GM04503 (cell line): ENCODE results near the gene GPR78.

Experiments used
- DNase-seq: peaks from one replicate; pipeline ENCODE4 v3.0.0-alpha.2; 2012; ENCODE audit warnings: low read depth

GPR78 gene

DNA sequence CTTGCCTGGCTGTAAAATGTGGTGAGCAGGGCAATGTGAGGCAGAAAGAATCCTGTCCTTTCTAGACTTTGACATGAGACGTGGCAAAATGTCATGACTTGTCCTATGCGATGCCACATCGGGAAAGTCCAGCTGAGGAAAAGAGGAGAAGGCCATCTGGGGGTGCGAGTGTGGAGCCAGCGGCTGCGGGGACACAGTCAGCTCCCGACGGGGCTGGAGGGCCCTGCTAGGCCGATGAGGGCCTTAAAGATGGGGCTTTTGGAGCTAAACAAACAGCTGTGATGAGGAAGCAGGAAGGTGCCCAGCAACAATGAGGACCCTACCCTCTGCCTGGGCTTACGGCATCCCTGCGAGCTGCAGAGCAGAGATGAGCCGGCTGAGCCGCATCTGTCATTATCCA, 20.1 kb downstream of the GPR78 start:
- no peak for DNase-seq

DNA sequence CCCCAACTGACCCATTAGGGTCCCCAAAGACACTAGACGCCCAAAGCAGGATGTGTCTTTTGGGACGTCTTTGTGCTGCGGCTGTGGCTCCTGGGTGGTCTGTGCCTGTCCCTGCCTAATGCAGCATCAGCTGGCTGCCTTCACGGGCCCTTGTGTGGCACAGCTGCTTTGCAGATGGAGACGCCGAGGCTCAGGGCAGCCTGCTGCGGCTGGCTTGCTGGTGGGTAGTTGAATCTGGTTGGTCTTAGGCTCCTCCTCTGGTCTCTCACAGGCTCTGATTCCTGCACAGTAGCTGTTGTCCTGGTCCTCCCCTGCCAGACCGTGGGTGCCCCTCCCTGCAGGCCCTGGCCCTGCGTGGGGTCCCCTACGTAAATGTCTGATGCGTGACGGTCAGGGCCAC, 20.5 kb downstream of the GPR78 start:
- DNase-seq, result no peak

DNA sequence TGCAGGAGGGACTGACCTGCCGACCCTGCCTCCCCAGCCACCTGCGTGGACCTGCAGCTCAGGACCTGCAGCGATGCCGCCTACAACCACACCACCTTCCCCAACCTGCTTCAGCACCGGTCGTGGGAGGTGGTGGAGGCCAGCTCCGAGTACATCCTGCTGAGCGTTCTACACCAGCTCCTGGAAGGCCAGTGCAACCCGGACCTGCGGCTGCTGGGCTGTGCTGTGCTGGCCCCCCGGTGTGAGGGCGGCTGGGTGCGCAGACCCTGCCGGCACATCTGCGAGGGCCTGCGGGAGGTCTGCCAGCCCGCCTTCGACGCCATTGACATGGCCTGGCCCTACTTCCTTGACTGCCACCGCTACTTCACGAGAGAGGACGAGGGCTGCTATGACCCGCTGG, 20.9 kb downstream of the GPR78 start:
- no peak for DNase-seq

DNA sequence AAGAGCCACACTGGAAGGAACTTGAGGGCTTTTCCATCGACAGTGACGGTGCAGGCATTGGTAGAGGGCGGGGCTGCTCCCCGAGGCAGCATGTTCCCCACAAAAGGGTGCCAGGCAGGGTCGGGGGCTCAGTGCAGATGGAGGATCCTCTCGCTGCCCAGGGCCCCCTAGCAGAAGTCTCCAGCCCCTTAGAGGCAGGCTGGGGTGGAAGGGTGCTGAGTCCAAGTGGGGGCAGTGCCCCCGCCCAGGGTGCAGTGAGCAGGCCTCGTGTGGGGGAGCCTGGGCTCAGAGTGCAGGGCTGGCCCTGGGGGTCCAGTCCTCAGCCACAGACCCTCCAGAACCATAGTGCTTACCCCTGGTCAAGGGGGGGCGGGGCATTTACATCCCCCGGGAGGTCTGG, 21.4 kb downstream of the GPR78 start:
- DNase-seq, result no peak

DNA sequence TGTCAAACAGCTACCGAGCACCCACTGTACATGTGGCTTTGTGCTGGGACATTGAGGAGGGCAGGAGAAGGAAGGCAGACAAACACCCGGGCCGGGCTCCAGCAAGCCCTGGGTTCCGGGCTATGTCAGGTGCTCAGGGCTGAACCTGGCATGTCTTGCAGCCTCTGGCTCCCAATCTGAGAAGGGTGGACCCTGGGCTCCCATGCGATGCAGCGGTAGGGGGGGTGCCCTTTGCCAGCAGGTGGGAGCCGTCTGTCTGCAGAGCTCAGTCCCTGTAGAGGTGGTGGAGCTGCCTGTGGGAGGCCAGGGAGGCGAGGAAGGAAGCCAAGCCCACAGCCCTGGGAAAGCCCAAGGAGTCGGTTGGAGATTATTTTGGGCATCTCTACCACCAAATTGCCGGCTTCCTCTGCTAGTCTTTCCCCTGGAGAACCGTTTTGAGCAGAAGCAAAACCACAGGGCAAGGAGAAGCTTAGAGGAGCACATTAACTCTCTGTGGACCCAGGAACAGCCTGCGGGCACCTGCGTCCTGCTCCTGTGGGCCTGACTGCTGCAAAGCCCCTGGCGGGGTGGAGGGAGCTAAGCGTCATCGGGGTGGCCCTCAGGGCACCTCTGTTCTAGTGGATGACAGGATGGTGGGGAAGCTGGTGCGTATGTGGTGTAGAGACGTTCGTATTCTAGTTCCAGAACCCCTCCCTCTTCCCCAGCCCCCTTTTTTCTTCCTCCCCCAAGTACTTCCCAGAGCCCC, 22.7 kb downstream of the GPR78 start:
- no peak for DNase-seq

DNA sequence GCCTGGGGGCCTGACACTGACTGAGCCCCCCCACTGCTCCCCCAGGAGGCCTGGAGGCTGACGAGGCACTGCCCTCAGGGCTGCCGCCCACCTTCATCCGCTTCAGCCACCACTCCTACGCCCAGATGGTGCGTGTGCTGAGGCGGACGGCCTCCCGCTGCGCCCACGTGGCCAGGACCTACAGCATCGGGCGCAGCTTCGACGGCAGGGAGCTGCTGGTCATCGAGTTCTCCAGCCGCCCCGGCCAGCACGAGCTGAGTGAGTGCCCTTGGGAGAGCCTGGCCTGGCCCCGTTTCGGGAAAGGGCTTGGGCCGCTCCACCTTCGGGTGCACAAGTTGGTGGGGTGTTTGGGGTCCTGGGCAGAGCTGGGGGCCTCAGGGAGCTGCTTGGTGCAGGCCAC, 23.7 kb downstream of the GPR78 start:
- DNase-seq, result no peak

DNA sequence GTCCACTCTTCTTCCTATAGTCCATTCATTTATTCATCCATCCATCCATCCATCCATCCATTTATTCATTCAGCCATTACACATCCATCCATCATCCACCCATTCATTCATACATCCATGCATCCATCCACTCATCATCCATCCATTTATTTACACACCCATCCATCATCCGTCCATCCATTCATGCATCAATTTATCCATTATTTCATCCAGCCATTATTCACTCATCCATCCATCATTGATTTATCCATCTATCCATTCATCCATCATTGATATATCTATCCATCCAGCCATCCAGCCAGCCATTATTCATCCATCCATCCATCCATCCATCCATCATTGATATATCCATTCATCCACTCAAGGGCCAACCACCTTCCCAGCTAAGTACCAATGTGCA, 25.1 kb downstream of the GPR78 start:
- no peak for DNase-seq

DNA sequence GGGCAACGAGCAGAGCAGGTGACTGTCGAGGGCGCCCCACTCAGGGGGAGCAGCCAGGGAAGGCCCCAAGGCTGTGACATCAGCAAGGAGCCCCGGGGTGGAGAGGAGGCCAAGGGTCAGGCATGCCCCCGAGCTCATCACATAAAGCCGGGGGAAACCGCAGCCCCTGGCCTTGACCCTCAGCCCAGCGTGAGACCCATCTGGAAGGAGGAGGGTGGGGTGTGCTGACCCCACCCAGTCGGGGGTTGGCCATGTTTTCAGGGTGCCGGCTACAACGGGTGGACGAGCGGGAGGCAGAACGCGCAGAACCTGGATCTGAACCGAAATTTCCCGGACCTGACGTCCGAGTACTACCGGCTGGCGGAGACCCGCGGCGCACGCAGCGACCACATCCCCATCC, 26.3 kb downstream of the GPR78 start:
- DNase-seq, result no peak

DNA sequence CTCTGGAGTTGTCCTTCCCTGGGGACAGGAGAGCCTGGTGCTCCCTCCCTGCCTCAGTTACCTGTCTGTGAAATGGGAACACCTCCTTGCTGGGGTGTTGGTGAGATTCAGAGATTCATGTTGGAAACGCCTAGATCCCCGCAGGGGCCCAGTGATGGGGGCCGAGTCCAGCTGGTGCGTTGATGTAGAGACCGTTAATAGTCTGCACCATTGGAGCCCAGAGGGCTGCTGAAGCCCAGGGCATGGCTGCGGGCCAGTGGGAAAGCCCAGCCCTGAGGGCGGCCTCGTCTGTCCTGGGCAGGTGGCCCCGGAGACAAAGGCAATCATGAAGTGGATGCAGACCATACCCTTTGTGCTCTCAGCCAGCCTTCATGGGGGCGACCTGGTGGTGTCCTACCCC, 26.8 kb downstream of the GPR78 start:
- no peak for DNase-seq

DNA sequence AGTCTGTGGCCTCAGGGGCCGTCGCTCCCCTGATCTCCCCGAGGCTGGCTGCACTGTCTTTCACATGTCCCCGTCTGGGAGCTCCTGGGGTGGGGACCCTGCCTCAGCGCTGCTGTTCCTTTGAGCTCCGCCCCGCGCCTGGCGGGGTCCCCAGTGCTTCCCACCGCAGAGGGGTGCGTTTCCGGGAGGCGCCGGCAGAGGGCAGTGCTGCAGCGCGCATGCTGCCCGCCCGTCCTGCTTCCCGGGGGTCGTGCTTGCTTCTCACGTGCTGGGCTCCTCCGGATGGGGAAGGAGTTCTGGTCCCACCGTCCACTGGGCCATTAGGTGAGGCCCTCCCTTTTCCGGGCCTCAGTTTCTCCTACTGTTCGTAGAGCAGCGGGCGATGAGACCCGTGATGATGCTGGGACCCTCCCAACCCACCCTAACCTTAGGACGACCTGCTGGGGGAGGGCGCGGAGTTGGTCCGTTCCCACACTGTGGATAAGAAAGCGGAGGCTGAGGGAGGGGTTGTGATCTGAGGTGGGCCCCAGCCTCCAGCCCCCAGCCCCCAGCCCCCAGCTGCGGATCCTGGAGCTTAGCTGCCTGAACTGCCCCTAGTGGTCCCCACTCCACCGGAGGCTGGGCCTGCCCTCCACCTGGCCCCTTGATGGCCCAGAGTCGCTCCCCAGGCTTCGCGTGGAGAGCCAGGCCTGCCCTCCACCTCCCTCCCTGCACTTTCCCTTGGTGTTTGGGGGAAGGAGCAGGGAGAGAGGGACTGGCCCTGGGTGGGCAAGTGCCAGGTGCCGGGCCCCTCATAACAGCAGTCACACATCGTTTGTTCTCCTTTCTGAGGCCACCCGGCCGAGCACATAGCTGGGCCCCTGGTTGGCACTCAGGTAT, 27.6 kb downstream of the GPR78 start:
- DNase-seq, result no peak

DNA sequence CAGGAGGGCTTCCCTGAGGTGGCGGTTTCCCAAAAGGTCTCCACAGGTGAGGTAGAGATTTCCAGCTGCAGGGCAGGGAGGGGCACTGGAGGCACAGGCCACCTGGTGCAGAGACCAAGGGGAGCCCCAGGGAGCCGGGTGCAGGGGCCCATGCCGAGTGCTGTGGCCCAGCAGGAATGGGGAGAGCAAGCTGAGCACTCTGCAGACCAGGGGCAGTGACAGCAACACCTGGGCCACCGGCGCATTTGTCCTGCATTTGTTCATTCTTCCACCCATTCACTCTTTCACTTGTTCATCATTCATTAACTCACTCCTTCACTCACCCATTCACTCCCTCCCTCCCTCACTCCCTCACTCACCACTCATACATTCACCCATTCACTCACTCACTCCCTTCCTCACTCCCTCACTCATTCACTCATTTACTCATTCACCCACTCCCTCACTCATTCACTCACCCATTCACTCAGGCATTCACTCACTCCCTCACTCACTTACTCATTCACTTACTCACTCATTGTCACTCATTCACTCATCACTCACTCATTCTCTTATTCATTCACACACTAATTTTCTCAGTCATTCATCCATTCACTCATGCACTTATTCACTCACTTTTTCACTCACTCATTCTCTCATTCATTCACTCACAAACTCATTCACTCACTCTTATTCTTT, 28.7 kb downstream of the GPR78 start:
- no peak for DNase-seq

DNA sequence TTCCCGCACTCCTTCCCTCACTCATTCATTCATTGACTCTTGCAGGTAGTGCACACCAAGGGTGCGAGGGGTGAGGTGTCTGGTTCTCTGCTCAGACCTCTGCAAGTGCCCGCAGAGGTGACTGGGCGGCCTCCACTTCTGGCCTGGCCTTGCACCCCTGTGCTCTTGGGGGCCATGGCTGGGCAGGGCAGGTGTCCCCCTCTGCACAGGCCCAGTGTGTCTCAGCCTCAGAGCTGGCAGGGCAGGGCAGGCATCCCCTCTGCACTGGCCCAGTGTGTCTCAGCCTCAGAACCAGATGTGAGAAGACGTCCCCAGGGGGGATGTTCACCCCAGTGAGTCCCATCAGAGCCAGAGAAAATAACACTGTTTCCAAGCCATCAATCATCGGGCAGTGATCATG, 29.2 kb downstream of the GPR78 start:
- no peak for DNase-seq

DNA sequence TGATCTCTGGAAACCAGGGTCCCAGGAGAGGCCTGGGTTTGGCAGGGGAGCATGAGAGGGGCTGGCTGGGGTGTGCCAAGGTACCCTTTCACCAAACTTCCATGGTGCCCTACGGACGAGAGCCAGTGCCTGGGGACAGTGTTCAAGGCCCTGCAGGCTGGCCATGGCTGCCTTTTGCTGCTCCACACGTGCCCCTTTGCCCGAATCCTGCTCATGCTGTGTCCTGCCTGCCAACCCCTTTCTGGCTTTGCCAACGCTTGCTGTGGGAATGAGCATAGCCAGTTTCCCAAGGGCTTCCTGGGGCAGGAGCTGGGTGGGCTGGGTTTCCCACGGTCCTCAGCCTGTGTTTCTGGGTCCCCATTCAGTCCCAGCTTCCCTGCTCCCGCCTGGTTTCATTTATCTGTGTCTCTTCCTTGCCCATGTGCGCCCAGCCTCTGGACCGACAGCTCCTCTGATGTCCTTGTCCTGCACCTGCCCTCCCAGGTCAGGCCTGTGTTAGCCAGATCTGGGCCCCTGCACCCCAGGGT, 29.7 kb downstream of the GPR78 start:
- no peak for DNase-seq

DNA sequence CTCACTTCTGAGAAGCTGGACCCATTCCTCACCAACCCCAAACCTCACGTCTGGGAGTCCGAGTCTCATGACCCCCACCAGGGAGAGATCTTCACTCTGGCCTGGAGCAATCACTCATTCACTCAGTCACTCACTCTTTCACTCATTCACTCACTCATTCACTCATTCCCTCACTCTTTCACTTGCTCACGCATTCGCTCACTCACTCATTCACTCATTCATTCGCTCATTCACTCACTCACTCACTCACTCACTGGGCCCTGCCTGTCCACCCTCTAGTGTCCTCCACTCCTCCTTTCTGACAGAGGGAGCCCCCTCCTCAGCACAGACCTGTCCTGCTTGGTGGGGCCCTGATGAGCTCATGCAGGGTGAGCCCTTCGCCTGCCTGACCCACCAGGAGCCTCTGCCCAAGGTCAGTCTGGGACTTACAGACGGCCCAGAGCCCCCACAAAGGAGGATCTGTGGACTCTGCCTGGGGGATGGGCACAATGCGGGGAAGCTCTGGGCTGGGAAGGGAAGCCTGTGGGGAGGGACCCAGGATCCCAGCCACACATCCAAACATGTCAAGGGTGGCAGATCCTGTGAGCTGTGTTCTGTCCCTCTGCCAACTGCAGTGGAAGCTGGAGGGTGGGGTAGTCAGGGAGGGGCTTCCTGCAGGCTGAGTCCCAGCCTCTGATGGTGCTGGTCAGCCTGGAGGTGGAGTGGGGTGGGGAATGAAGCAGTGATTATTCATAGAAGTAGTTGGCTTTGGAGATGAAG, 30.8 kb downstream of the GPR78 start:
- DNase-seq, result no peak

DNA sequence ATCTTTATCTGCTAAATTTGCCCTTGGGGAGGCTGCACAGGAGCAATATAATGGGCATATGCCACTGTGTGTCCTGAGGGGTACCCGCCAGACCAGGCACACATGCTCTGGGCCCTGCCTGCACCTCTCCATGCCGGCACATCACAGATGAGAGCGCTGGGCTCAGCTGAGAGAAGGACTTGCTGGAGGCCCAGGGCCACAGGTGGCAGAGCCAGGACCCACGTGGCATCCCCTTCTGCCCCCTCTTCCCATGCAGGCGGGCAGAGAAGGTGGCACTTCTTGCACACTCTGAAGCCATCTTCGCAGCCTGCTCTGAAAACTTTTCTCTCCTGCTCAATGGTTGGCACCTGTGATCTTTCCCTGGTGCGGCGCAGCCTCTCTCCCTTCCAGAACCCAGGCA, 32.5 kb downstream of the GPR78 start:
- DNase-seq, result no peak

DNA sequence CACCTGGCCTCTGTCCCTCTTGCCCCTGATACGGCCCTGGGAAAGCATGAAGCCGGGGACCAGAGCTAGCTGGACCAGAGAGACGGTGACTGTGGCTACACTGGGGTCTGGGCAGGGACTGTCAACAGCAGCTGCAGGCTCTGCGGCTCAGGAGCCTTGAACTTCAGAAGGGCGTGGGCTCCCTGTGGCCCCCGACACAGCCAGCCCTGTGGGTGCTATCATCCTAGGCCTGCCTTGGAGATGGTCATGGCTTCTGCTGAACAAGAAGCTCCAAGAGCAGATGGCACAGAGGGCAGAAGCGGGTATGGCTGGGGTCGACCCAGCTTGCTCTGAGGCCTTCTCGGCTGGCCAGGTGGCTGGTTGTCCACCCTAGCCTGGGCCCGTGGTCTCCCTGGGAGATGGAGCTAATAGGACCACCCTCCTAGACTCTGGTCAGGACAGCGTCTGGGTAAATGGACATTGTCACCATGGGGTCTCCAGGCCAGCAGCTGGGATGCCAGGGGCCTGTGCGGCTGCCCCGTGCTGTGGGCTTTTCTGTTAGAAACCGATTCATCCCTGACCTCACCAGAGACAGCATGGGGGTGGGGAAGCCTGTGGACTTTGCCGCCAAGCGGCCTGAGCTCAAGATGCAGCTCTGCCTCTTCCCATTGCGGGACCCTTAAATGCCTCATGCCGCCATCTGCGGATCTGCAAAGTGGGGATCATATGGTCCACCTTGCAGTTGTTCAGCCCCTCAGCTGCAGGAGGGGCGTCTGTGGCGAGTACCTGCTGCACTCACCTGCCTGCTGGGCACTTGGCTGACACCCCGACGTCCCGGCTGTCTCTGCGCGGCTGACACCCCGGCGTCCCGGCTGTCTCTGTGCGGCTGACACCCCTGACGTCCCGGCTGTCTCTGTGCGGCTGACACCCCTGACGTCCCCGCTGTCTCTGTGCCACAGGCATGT, 33.5 kb downstream of the GPR78 start:
- no peak for DNase-seq

DNA sequence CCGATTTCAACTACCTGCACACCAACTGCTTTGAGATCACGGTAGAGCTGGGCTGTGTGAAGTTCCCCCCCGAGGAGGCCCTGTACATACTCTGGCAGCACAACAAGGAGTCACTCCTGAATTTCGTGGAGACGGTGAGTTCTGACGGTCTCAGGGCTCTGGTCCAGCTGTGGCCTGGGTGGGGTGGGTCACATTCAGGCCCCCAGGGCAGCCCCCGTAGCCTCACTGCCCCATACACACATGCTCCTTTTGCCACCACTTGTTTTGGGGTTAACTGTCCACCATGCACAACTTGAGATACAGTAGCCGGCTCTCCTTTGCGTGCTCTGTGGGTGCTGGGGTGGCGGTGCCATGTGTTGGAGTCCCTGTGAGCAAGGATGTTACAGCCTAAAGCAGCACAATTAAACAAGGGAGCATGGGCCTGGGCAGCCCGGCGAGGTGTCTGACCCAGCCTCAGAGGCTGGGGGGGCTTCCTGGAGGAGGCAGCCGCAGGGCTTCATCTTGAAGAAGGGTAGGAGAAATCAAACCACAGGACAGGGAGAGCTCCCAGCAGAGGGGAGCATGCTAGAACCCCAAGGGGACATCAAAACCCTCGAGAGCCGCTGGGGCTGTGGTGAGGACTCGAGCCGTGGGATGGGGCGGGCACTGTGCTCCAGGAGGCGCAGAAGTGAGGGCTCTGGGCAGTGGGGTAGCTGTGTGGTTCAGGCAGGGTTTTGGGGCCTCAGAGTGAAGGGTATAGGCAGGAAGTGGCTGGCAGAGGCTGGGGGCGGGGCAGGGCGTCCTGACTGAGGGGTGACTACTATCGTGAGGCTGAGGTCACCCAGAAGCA, 34.4 kb downstream of the GPR78 start:
- DNase-seq, result no peak

DNA sequence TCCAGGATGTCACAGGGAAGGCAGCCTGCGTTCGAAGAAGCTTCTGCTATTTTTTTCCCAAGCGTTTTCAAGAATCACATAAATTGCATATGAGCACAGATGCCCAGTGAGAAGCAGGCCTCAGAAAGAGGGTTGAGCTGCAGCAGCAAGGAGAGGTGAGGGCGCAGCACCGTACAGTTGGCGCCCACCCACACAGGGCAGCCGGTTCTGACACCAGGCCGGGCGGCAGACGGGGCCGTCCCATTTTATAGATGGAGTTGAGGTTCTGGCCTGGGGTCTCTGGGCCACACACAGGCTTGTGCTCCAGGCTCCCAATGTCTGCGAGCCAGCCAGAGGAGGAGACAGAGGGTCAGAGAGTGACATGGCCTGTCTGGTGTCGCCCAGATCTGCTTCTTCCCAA, 35.2 kb downstream of the GPR78 start:
- no peak for DNase-seq

DNA sequence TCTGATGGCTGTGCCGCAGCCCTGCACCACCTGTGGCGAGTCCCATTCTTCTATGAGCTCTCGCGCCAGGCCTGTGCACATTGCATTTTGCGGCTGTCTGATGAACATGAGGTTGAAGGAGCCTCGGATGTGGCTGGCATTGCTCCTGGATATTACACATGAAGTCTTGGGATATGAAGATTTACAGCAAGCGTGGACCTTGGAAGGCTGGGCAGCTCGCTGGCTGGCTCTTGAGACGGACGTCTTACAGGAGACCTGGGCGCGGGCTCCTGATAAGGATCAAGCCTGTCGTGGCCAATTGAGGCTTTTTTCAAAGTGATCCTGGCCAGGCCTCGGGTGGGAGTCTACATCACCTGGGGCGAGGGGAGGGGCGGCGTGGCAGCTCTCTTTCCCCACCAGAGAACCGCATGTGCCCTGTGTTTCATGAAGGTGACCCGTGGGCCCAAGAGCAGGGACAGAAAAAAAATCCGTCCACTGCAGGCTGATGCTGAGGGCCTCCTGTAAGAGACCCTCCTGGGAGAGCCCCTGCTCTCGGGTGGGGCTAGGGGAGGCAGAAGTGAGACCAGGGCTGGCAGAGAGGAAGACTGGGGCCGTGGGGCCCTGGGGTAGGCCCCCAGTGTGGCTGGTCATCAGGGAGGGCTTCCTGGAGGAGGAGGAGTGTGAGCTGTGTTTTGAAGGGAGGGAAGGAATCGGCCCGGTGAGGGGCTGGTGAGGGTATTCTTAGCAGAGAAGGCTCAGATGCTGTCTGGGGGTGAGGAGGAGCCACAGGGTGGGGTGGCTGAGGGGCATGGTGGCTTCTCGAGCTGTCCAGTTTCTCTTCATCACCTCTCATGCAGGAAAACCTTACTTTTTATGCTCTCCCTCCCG, 36.0 kb downstream of the GPR78 start:
- no peak for DNase-seq
